IPS-18a (cell line): Measurements from ENCODE around the gene NFAM1.

ENCODE experiments used
- H3K27ac ChIP-seq: one replicate; pipeline ENCODE4 v1.5.1; 2013; ENCODE audit warnings: low read length
- H3K27me3 ChIP-seq: one replicate; pipeline ENCODE4 v1.6.1; 2013; ENCODE audit warnings: mild to moderate bottlenecking, low read length; ENCODE audit not compliant: control insufficient read depth, insufficient read depth
- H3K36me3 ChIP-seq: one replicate; pipeline ENCODE4 v1.6.1; 2013; ENCODE audit warnings: low read depth, low read length; ENCODE audit not compliant: control insufficient read depth
- H3K4me1 ChIP-seq: one replicate; pipeline ENCODE4 v1.6.1; 2013; ENCODE audit warnings: low read depth, low read length; ENCODE audit not compliant: control insufficient read depth
- H3K4me3 ChIP-seq: one replicate; pipeline ENCODE4 v1.5.1; 2013; ENCODE audit warnings: low read length
- H3K9ac ChIP-seq: one replicate; pipeline ENCODE4 v1.6.1; 2013; ENCODE audit warnings: mild to moderate bottlenecking, low read length, moderate library complexity
- H3K9me3 ChIP-seq: one replicate; pipeline ENCODE4 v1.6.1; 2013; ENCODE audit warnings: low read depth, low read length; ENCODE audit not compliant: control insufficient read depth

NFAM1 gene

GRCh38 chr22:42344361-42344905 lies 87.8 kb downstream of the NFAM1 start:
- H3K27ac ChIP-seq = no peak overlapping the region
- H3K27me3 ChIP-seq = peaks cover 23% of the 10 kb centered on the region
- no peak overlapping the region for H3K9ac ChIP-seq
- H3K9me3 ChIP-seq = no peaks in the 10 kb centered on the region
- no peaks in the 10 kb centered on the region for H3K36me3 ChIP-seq
- peak overlapping the region; percentile 36 for H3K4me3 ChIP-seq
- peaks cover 24% of the 10 kb centered on the region for H3K4me1 ChIP-seq

- H3K9me3 ChIP-seq = no peaks in the 10 kb centered on the region
- no peak overlapping the region for H3K27ac ChIP-seq
- H3K4me1 ChIP-seq = peaks cover 24% of the 10 kb centered on the region
- H3K4me3 ChIP-seq = no peak overlapping the region
- H3K36me3 ChIP-seq = no peaks in the 10 kb centered on the region
- H3K9ac ChIP-seq = no peak overlapping the region
- H3K27me3 ChIP-seq = peaks cover 23% of the 10 kb centered on the region
These were observed 88.6 kb downstream of the NFAM1 start for GRCh38 chr22:42343531-42344081.

DNA sequence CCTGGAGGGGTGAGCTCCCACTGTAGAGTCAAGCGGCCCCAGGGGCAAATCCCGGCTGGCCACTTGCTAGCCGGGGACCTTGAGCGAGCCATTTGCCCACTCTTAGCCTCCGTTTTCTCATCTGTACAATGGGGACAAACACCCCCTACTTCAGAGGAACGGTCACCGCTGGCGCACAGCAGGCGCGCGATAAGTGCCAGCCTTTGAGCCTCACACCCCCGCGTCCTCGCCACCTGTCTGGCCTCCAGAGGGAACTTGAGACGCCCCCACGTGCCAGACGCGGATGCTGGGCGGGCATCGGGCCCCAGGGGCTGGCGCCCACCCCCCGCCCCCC lies 89.1 kb downstream of the NFAM1 start:
- Histone ChIP-seq H3K27me3 (peaks cover 23% of the 10 kb centered on the region), H3K4me3 (peak overlapping the region; percentile 41), H3K9ac (no peak overlapping the region)

DNA sequence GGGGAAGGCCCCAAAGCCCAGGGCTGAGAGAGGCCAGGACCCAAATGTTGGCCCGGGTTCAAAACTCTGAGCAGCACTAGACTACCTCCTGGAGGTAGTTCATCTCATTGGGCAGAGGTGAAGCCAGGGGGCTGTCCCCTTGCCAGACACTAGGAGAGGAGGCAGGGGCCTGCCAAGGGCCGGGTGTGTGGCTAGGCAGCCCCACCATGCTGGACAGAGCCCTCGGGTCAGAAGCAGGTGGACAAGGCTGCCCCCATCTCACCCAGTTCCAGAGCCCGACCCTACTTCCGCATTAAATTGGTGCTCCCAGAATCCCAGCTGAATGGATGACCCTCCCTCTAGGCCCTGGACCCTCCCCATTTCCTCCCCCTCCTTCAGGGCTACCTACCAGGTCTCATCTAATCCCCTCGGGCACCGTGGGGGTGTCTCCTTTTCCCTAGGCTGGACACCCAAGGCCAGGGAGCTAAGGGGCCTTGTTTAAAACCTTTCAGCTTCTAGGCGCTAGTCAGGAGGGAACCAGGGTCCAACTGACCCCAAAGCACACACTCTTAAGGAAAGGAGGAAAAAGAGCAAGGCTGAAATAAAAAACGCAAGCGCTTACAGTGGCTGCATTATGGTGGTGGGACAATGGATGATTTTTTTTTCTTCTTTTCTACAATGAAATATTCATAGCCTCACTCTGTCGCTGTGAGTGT lies 89.6 kb downstream of the NFAM1 start:
- H3K36me3 ChIP-seq = no peaks in the 10 kb centered on the region
- peaks cover 22% of the 10 kb centered on the region for H3K4me1 ChIP-seq
- H3K9ac ChIP-seq = no peak overlapping the region
- peak overlapping the region; percentile 41 for H3K4me3 ChIP-seq
- H3K27me3 ChIP-seq = peaks cover 23% of the 10 kb centered on the region
- no peaks in the 10 kb centered on the region for H3K9me3 ChIP-seq
- H3K27ac ChIP-seq = no peak overlapping the region

More for the DNA sequence above, 89.1 kb downstream of the NFAM1 start:
- Histone ChIP-seq H3K36me3 (no peaks in the 10 kb centered on the region), H3K9me3 (no peaks in the 10 kb centered on the region), H3K27ac (no peak overlapping the region), H3K4me1 (peaks cover 24% of the 10 kb centered on the region)

DNA sequence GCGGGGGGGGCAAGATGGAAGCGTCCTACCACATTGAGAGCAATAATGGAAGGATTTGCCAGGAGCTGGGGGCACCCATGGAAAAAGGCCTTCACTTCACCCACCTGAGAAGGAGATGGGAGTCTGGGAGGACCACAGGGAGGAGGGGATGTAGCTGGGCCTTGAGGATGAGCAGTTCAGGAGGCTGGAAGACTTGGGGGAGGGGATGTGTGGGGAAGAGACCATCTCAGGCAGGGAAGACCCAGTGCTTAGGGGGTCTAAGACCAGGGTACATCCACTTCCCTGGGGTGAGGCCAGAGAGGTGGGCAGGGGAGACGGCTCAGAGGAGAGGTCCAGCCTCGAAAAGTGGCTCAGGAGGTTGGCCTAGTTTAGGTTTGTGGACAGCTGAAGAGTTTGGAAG lies 90.4 kb downstream of the NFAM1 start:
- Histone ChIP-seq H3K4me3 (no peak overlapping the region), H3K27ac (no peak overlapping the region), H3K27me3 (peaks cover 23% of the 10 kb centered on the region), H3K9ac (no peak overlapping the region), H3K9me3 (no peaks in the 10 kb centered on the region), H3K36me3 (no peaks in the 10 kb centered on the region), H3K4me1 (peaks cover 17% of the 10 kb centered on the region)

GRCh38 chr22:42340829-42341383 lies 91.3 kb downstream of the NFAM1 start:
- Histone ChIP-seq H3K9me3 (no peaks in the 10 kb centered on the region), H3K36me3 (no peaks in the 10 kb centered on the region), H3K27ac (no peak overlapping the region), H3K9ac (no peak overlapping the region), H3K27me3 (peaks cover 23% of the 10 kb centered on the region), H3K4me3 (peak overlapping the region; percentile 56), H3K4me1 (peaks cover 17% of the 10 kb centered on the region)

- H3K9me3 ChIP-seq = no peaks in the 10 kb centered on the region
- H3K27ac ChIP-seq = no peak overlapping the region
- H3K27me3 ChIP-seq = peaks cover 23% of the 10 kb centered on the region
- H3K9ac ChIP-seq = no peak overlapping the region
- peaks cover 17% of the 10 kb centered on the region for H3K4me1 ChIP-seq
- H3K4me3 ChIP-seq = no peak overlapping the region
- H3K36me3 ChIP-seq = no peaks in the 10 kb centered on the region
These were observed 92.1 kb downstream of the NFAM1 start for GRCh38 chr22:42340150-42340549.

DNA sequence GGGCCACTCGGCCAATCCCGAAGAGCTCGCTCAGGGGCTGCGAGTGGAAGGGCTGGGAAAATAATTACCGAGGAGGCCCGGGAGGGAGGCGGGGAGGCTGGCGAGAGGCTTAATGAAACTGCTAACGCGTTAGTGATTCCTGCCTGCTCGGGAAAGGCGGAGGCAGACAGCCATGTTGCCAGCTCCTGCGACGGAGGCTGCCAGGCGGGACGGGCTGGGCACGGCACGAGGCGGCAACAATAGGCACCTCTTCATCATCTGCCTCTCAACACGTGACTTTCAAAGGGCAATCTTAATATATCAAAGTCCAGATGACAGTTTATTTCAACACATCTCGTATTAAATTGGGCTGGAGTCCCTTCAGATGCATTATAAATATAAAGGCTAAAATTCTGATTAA lies 93.7 kb downstream of the NFAM1 start:
- Histone ChIP-seq H3K4me1 (peaks cover 17% of the 10 kb centered on the region), H3K27me3 (peaks cover 23% of the 10 kb centered on the region), H3K4me3 (no peak overlapping the region), H3K9me3 (no peaks in the 10 kb centered on the region), H3K27ac (no peak overlapping the region), H3K36me3 (no peaks in the 10 kb centered on the region), H3K9ac (no peak overlapping the region)

- H3K36me3 ChIP-seq = no peaks in the 10 kb centered on the region
- no peak overlapping the region for H3K9ac ChIP-seq
- no peaks in the 10 kb centered on the region for H3K9me3 ChIP-seq
- H3K4me1 ChIP-seq = peaks cover 17% of the 10 kb centered on the region
- H3K27me3 ChIP-seq = peaks cover 15% of the 10 kb centered on the region
- no peak overlapping the region for H3K4me3 ChIP-seq
- no peak overlapping the region for H3K27ac ChIP-seq
These were observed 94.8 kb downstream of the NFAM1 start for GRCh38 chr22:42337356-42337755.

DNA sequence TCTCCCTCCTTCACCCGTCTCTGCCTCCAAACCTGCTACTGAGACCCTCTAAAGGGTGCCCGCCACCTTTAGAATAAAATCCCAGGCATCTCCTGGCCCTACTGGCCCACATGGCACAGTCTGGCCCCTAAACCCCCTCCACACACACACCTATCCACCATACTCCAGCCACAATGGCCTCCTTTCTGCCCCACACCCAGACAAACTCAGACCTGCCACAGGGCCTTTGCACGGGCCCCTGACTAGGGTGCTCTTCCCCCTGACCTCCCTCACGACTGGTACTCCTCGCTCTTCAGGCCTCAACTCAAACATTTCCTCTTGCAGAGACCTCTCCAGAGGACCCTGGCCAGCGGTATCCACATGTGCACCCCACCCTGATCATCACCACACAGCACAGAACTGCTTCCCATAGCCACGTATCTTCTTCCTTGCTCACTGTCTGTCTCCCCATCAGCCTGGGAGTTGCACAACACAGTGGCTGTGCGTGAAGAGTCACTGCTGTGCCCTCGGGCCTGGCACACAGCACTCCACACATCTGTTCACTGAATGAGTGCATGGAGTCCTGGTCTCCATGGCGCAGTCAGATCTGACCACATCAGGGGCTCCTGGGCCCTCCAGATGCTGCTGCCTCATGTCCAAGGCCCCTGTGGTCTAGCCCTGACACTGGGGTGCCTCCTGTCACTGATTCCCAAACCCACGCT lies 95.5 kb downstream of the NFAM1 start:
- no peak overlapping the region for H3K27ac ChIP-seq
- no peak overlapping the region for H3K4me3 ChIP-seq
- H3K4me1 ChIP-seq = peaks cover 12% of the 10 kb centered on the region
- H3K9ac ChIP-seq = no peak overlapping the region
- no peaks in the 10 kb centered on the region for H3K9me3 ChIP-seq
- H3K27me3 ChIP-seq = peaks cover 8% of the 10 kb centered on the region
- H3K36me3 ChIP-seq = no peaks in the 10 kb centered on the region

GRCh38 chr22:42335839-42336378 lies 96.3 kb downstream of the NFAM1 start:
- H3K36me3 ChIP-seq = no peaks in the 10 kb centered on the region
- peaks cover 7% of the 10 kb centered on the region for H3K4me1 ChIP-seq
- H3K27me3 ChIP-seq = peaks cover 8% of the 10 kb centered on the region
- H3K27ac ChIP-seq = no peak overlapping the region
- H3K4me3 ChIP-seq = no peak overlapping the region
- no peaks in the 10 kb centered on the region for H3K9me3 ChIP-seq
- no peak overlapping the region for H3K9ac ChIP-seq
